ENCODE data around the gene KDM4B. TPM values are rescaled to one million over a fixed set of nuclear protein-coding genes. Genes with fewer than 3 reads are reported as not detected.
A peak's percentile ranks its signal among the peaks of the same experiment; 100 is the strongest.

KDM4B gene
- total RNA-seq, 1 donor: 22.1 TPM

- DNase-seq (ENCODE audit: insufficient read length, low spot score, missing footprints): peak; percentile 9
- no peaks in the 10 kb centered on the region for H3K27me3 ChIP-seq (ENCODE audit: insufficient read depth, low read length)
- H3K4me2 ChIP-seq (ENCODE audit: insufficient read depth, low read length): no peak overlapping the region
- H3K9me3 ChIP-seq (ENCODE audit: low read depth, low read length): no peaks in the 10 kb centered on the region
- H2AFZ ChIP-seq (ENCODE audit: low read length): no peak overlapping the region
- peaks cover 16% of the 10 kb centered on the region for H3K36me3 ChIP-seq (ENCODE audit: insufficient read depth, low read length)
- peaks cover 9% of the 10 kb centered on the region for H3K4me1 ChIP-seq (ENCODE audit: insufficient read depth, low read length)
- no peak for TF ChIP-seq CTCF (IDR thresholded peaks at IDR 0.05; ENCODE audit: extremely low read depth, low read depth, low read length)
- peaks cover 65% of the 10 kb centered on the region for H4K20me1 ChIP-seq (ENCODE audit: insufficient read depth, low read length)
- peaks cover 60% of the 10 kb centered on the region for H3K79me2 ChIP-seq (ENCODE audit: insufficient read depth, low read length)
- no peak overlapping the region for H3K27ac ChIP-seq (ENCODE audit: low read depth, low read length)
- H3K4me3 ChIP-seq (ENCODE audit: insufficient read depth, low read length): no peak overlapping the region
Measured at GRCh38 chr19:5016268-5016667, 47.4 kb downstream of the KDM4B start.

- Histone ChIP-seq H3K4me3 (ENCODE audit: insufficient read depth, low read length) (no peak overlapping the region), H4K20me1 (ENCODE audit: insufficient read depth, low read length) (peaks cover 62% of the 10 kb centered on the region), H3K4me2 (ENCODE audit: insufficient read depth, low read length) (no peak overlapping the region), H3K9me3 (ENCODE audit: low read depth, low read length) (no peaks in the 10 kb centered on the region), H3K79me2 (ENCODE audit: insufficient read depth, low read length) (peaks cover 56% of the 10 kb centered on the region), H3K27ac (ENCODE audit: low read depth, low read length) (no peak overlapping the region), H2AFZ (ENCODE audit: low read length) (no peak overlapping the region), H3K4me1 (ENCODE audit: insufficient read depth, low read length) (peaks cover 9% of the 10 kb centered on the region), H3K27me3 (ENCODE audit: insufficient read depth, low read length) (no peaks in the 10 kb centered on the region), H3K36me3 (ENCODE audit: insufficient read depth, low read length) (peaks cover 16% of the 10 kb centered on the region)
- TF ChIP-seq CTCF (IDR thresholded peaks at IDR 0.05; ENCODE audit: extremely low read depth, low read depth, low read length): no peak
- DNase-seq (ENCODE audit: insufficient read length, low spot score, missing footprints): peak; percentile 65
Measured at GRCh38 chr19:5016781-5017180, 47.9 kb downstream of the KDM4B start.

- no peak overlapping the region for H2AFZ ChIP-seq (ENCODE audit: low read length)
- peaks cover 62% of the 10 kb centered on the region for H4K20me1 ChIP-seq (ENCODE audit: insufficient read depth, low read length)
- no peak overlapping the region for H3K27ac ChIP-seq (ENCODE audit: low read depth, low read length)
- H3K9me3 ChIP-seq (ENCODE audit: low read depth, low read length): no peaks in the 10 kb centered on the region
- TF ChIP-seq CTCF (IDR thresholded peaks at IDR 0.05; ENCODE audit: extremely low read depth, low read depth, low read length): no peak
- no peaks in the 10 kb centered on the region for H3K27me3 ChIP-seq (ENCODE audit: insufficient read depth, low read length)
- peaks cover 16% of the 10 kb centered on the region for H3K36me3 ChIP-seq (ENCODE audit: insufficient read depth, low read length)
- peaks cover 56% of the 10 kb centered on the region for H3K79me2 ChIP-seq (ENCODE audit: insufficient read depth, low read length)
- H3K4me3 ChIP-seq (ENCODE audit: insufficient read depth, low read length): no peak overlapping the region
- H3K4me1 ChIP-seq (ENCODE audit: insufficient read depth, low read length): peaks cover 9% of the 10 kb centered on the region
- no peak overlapping the region for H3K4me2 ChIP-seq (ENCODE audit: insufficient read depth, low read length)
- peak; percentile 59 for DNase-seq (ENCODE audit: insufficient read length, low spot score, missing footprints)
Measured at GRCh38 chr19:5017235-5017634, 48.3 kb downstream of the KDM4B start.

- peaks cover 62% of the 10 kb centered on the region for H4K20me1 ChIP-seq (ENCODE audit: insufficient read depth, low read length)
- H3K79me2 ChIP-seq (ENCODE audit: insufficient read depth, low read length): peaks cover 56% of the 10 kb centered on the region
- H3K27ac ChIP-seq (ENCODE audit: low read depth, low read length): peak overlapping the region; percentile 11
- H3K36me3 ChIP-seq (ENCODE audit: insufficient read depth, low read length): peaks cover 16% of the 10 kb centered on the region
- H3K4me3 ChIP-seq (ENCODE audit: insufficient read depth, low read length): no peak overlapping the region
- no peak overlapping the region for H2AFZ ChIP-seq (ENCODE audit: low read length)
- H3K4me1 ChIP-seq (ENCODE audit: insufficient read depth, low read length): peaks cover 9% of the 10 kb centered on the region
- TF ChIP-seq CTCF (IDR thresholded peaks at IDR 0.05; ENCODE audit: extremely low read depth, low read depth, low read length): no peak
- no peak overlapping the region for H3K4me2 ChIP-seq (ENCODE audit: insufficient read depth, low read length)
- no peaks in the 10 kb centered on the region for H3K9me3 ChIP-seq (ENCODE audit: low read depth, low read length)
- H3K27me3 ChIP-seq (ENCODE audit: insufficient read depth, low read length): no peaks in the 10 kb centered on the region
- peak; percentile 97 for DNase-seq (ENCODE audit: insufficient read length, low spot score, missing footprints)
Measured at GRCh38 chr19:5018224-5019015, 49.5 kb downstream of the KDM4B start.
